ENCODE data around the gene SCP2. TPM values are rescaled to one million over a fixed set of nuclear protein-coding genes. Genes with fewer than 3 reads are reported as not detected.

The SCP2 gene
- total RNA-seq, 1 experiment from 2014 or later = 56.4 TPM

- no peak for DNase-seq (ENCODE audit: low spot score)
- peaks cover 5% of the 10 kb centered on the region; the same call in 1 of the 2 replicates for H3K36me3 Mint-ChIP-seq
- CTCF ChIA-PET = interaction anchor here (1.6 to 1.9 kb wide), 2 partner anchors 12 to 231 kb away, joined by 3 to 6 read pairs; no protein-coding TSS in a partner anchor
Observed at GRCh38 chr1:52917156-52917555, 9.9 kb upstream of the SCP2 start.

GRCh38 chr1:52917581-52917980 is 9.5 kb upstream of the SCP2 start:
- ChIA-PET CTCF (interaction anchor here (1.6 to 1.9 kb wide), 2 partner anchors 13 to 231 kb away, joined by 3 to 6 read pairs; no protein-coding TSS in a partner anchor), POLR2A (interaction anchor here (0.7 kb wide), 1 partner anchor 66 kb away, joined by 4 read pairs; no protein-coding TSS in a partner anchor)
- ATAC-seq (no peak), DNase-seq (ENCODE audit: low spot score) (no peak)
- H3K36me3 Mint-ChIP-seq = peaks cover 5% of the 10 kb centered on the region; the same call in 1 of the 2 replicates
- H3K27me3 Mint-ChIP-seq (ENCODE audit: low read depth) = peaks cover 32% of the 10 kb centered on the region
- peaks cover 10% of the 10 kb centered on the region for H3K9me3 Mint-ChIP-seq
- H3K4me3 Mint-ChIP-seq = no peak overlapping the region
- H3K27ac Mint-ChIP-seq = no peak overlapping the region
- no peak for TF ChIP-seq ZNF281 (CRISPR knock-in tag; IDR thresholded peaks at IDR 0.05)
- TF ChIP-seq ZNF138 (CRISPR knock-in tag; conservative IDR thresholded peaks at IDR 0.05) = no peak
- TF ChIP-seq USF1 (CRISPR knock-in tag; IDR thresholded peaks at IDR 0.05) = no peak
- TF ChIP-seq SP1 (CRISPR knock-in tag; conservative IDR thresholded peaks at IDR 0.05) = no peak
- no peak for TF ChIP-seq ZNF232 (CRISPR knock-in tag; IDR thresholded peaks at IDR 0.05)
- no peak for TF ChIP-seq ZNF532 (CRISPR knock-in tag; IDR thresholded peaks at IDR 0.05; ENCODE audit: borderline replicate concordance)
- TF ChIP-seq IRF2 (CRISPR knock-in tag; IDR thresholded peaks at IDR 0.05; ENCODE audit: borderline replicate concordance, low read depth) = no peak
- no peak for TF ChIP-seq ZNF671 (CRISPR knock-in tag; IDR thresholded peaks at IDR 0.05)
- TF ChIP-seq TP53 (CRISPR knock-in tag; IDR thresholded peaks at IDR 0.05) = no peak
- no peak for TF ChIP-seq IRF1 (CRISPR knock-in tag; IDR thresholded peaks at IDR 0.05)
- TF ChIP-seq ERG (CRISPR knock-in tag; IDR thresholded peaks at IDR 0.05) = no peak
- TF ChIP-seq FOXK1 (CRISPR knock-in tag; IDR thresholded peaks at IDR 0.05) = no peak
- TF ChIP-seq ZNF512 (CRISPR knock-in tag; IDR thresholded peaks at IDR 0.05; ENCODE audit: borderline replicate concordance) = no peak
- 0 out of 2 replicates have a peak, but pooled peaks cover 2% of the 10 kb centered on the region for H3K4me1 Mint-ChIP-seq

More at GRCh38 chr1:52917156-52917555, 9.9 kb upstream of the SCP2 start:
- ATAC-seq = no peak
- Mint-ChIP-seq H3K27me3 (ENCODE audit: low read depth) (peaks cover 28% of the 10 kb centered on the region), H3K27ac (no peak overlapping the region), H3K4me1 (0 out of 2 replicates have a peak, but pooled peaks cover 2% of the 10 kb centered on the region), H3K9me3 (peaks cover 10% of the 10 kb centered on the region), H3K4me3 (no peak overlapping the region)
- POLR2A ChIA-PET = interaction anchor here (0.7 kb wide), 1 partner anchor 66 kb away, joined by 4 read pairs; no protein-coding TSS in a partner anchor
- no peak for TF ChIP-seq AFF4 (CRISPR knock-in tag; IDR thresholded peaks at IDR 0.05; ENCODE audit: borderline replicate concordance)
